Hematopoietic multipotent progenitor cell treated with erythropoietin and hydrocortisone succinate and interleukin-3 and kit ligand, for 4 days (in vitro differentiated cells): Measurements from ENCODE around the gene PDGFD.

Source experiments
- DNase-seq: peaks from one replicate; pipeline ENCODE4 v3.0.0-alpha.2; 2015

PDGFD gene

DNA sequence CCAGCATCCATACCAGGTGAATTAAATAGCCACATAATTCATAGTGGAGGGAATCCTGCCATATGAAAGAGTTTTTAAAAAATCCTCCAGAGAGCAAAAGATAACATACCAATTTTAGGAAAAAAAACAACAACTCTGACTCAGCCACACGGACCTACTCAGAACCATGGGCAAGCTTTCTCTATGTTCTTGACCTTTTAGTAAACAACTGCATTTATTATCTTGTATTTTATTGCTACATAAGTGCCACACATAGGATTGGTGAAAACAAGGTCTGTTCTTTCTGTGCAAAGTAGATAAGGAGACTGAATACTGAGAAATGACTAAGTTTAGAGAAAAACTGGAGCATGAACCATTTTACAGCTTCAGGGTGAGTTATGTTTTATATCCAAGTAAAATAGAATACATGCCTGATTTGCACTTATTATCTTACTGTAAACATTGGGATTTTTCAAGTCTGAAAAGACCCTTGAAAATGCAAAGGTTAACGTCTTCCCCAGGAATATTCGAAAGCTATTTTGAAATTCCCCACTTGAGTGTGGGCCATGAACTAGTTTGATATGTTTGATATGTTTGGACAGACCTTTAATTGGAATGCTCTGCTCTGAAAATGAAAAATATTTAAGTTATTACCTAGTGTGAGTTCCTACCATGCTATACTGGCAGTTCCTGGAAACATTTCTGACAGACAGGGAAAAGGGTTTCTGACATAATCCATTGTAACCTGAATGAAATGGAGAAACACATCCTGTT is 217.0 kb downstream of the PDGFD start:
- DNase-seq: peak; percentile 32

DNA sequence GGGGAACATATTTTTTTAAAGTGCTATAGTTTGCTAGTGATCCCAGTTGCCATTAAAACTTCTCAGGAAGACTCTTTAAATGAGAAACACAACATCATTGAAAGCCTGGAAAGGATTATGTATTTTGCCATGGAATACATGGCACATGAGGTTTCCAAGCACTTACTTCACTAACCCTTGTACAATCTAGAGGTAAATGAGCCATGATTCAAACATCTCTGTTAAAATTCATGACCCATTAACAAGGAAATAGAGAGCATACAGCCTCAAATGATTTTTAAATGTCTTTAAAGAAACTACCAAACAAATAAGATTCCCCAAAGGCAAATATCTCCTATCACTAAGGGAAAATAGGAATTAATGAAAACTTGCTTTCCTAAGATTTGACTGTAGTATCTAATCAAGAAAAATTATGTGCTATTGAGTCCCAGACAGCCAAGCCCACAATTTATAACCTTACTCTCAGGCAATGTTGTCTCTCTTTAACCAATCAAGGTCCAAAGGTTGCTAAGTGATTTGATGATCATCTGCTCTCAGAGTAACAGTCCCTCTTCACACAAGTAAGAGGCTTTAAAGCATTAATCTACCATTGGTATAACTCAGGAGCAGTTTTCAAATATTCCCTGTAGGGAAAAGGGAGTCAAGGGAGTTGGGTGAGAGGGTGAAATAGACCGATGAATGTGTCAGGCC is 219.6 kb downstream of the PDGFD start:
- no peak for DNase-seq

DNA sequence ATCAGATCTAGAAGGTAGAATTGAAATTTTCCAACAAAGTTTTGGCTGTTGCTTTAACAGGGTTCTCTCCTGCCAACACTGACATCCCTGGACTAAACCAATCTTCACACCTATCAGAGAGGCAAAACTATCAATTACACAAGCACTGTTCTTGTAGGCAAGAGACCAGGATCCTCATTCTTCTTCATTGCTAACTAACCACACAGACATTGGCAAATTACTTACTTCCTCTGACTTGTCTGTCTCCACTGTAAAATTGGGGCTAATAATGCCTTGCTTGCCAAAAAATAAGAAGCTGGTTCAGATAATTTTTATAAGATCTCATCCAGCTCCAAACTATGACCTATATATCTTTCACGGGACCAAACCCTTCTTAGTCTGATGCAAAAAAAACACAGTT is 221.3 kb downstream of the PDGFD start:
- peak; percentile 14 for DNase-seq

DNA sequence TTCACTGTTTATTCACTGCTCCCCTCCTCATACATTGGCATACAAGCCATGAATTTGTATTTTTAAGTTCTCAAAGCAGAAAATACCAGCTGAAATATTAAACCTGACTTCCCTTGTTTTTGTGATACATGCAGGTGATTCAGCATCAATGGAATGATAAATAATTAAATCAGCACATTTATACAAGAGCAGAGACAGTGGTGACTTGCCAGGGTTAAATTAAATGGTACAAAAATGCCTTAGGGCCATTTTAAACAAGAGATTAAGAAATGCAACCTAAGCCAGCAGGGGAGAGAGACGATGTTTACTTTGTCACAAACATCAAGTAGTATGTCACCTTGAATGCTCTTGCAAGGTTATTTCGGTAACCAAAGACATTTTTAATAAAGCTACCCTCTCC is 223.4 kb downstream of the PDGFD start:
- DNase-seq: no peak

DNA sequence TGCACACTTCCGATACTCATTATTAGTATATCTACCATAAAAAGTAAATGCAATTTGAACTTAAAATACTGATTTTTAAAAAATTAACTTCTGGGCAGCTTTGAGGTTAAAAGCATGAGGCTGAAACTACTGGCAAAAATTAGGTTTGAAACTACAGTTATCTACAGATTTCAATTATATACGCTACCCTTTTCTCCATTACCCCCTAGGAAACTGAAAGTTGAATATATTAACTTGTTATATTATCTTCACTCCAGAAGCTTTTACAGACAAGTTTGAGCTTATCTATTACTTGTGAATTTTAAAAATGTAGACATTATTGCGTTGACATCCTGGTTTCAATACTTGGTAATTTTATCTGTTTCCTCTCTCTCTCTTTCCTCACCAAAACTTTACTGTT is 224.3 kb downstream of the PDGFD start:
- no peak for DNase-seq

DNA sequence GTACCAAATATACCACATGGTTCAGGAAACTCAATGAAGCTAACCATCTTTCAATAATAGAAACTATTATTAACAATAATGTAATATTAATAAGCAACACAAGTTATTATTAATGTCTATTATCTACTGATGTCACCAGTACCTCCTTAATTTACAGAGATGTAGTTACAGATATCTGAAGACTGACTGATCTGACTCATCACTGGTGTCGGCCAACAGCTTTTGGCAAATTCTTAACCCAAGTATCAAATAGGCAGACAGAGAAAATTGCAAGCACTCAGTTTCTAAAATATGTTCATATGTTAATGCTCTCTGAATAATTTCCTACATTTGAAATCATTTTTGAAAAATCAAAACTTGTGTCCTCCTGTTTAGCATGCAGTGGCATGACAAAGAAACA is 227.9 kb downstream of the PDGFD start:
- DNase-seq: no peak

DNA sequence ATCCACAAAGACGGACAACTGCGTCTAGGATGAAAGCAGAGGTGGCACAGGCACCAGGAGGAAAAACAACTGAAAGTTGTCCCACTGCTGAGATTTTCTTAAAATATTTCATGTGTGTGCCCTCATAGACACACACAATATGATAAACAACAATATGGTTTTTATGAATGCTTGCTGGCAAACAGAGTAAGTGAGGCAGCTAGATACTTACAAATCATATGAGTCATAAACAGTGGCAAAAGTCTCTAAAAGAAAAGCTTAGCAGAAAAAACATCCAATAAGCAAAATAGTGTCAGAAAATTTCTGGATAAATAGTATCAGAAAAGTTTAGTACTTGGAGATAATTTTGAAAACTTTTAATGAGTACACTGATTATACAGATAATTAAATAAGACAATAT is 228.7 kb downstream of the PDGFD start:
- DNase-seq: no peak

DNA sequence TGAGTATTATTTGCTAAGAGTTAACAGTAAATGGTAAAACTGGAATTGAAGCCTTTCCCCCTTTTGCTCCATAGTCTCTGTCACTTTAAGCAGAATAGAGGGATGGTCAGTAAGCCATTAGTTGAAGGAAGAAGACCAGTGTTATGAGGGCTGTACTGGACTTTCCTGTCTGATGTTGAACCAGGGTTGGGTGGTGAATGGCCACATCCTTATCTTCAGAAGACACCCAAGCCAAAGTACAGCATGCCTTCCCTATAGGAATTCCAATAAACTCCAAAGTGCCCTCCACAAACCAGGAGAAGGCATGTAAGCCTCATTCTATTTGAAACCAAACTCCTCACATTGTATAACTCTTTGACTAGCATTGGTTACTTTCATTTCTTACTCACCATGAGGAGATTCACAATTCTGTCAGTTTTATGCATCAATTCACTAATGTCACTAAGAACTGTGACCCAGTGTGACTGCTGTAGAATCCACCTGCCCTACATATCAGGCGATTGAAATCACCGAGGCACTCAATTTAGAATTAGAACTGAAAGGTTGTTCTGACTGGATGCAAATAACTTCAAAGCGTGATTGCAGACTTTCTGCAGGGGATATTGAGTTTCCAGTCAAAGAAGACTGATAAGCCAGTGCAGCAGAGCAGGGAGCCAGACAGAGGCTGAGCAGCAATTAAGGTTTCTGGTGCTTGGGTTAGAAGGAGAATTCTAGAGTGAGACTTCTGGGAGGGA is 234.6 kb downstream of the PDGFD start:
- DNase-seq: no peak

DNA sequence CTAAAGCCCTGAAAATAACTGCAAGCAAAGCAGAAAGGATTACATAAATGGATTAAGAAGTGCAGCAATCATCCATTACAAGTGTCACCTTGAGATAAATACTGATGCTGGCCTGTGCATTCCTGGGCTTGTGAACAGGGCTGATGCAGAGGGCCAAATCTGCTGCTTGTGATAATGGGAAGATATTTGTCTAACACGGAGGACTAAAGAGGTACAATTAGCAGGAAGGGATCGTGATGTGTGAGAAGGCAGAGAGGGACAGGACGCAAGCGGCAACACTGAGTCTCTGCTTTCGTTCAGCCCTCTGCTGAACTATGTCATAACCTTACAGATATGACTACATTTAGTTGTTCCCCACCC is 235.2 kb downstream of the PDGFD start:
- no peak for DNase-seq

DNA sequence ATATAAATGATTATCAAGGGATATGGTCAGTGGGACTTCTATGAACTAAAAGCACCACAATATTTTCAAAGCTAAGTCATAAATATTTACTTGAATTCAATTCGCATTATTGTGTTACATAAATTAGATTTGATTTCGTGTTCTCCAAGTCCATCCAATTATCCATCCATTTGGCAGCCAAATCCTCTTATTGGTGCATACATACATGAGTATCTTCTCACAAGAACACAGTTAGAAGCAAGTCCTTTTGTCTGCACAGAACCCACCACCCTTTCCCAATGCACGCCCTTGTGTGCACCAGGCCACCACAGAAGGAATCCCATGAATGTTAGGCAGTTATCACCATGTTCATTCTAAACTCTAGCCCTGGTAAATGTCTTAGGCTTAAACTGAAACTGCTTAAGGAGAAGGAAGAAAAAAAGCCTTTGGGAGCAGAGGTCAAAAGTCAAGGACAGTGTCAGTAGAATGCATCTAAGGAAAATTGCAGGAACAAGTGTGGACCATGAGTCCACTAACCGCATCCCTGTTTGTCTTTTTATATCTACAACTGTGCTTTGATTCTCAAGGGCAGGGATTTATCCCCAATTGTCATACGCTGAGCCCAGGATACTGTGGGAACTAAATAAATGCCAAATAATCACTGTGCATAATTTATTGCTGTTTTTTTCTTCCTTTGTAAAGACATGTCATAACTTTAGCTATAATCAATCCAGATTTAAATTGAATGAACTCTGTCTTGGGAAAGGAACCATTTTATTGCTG is 235.7 kb downstream of the PDGFD start:
- no peak for DNase-seq

DNA sequence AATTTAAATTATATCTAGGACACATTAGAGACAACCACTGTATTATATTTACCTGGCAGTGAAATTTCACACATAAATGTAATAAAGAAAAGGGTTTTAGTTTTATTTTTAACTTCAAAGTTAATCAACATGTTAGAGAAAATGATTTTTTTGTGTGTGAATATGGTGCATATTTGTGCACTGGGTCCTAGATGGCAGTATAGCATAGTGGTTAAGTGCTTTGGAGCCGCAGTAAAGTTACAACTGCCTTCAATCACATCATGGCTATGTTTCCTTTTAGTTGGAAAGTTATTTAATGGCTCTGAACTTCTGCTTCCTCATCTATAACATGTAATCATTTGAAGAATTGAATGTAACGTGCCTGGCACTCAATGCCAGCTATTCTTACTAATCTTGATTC is 236.4 kb downstream of the PDGFD start:
- peak; percentile 48 for DNase-seq

DNA sequence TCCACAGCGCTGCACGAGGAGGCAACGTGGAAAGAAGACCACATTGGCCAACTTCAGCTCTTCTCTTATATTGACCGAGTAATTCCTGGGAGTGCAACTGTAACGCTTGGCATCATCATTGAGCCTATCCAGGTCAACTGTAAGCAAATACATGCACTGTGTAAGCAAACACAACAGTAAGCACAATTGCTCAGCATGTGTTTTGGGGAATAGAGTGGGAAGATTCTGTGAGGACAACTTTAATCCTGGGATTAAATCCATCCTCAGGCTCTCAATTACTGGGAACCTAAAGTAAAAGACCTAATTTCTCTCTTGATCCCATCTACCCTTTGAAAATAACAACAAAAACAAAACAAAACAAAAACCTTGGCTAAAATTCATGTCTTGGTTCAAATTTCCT is 237.0 kb downstream of the PDGFD start:
- DNase-seq: no peak

DNA sequence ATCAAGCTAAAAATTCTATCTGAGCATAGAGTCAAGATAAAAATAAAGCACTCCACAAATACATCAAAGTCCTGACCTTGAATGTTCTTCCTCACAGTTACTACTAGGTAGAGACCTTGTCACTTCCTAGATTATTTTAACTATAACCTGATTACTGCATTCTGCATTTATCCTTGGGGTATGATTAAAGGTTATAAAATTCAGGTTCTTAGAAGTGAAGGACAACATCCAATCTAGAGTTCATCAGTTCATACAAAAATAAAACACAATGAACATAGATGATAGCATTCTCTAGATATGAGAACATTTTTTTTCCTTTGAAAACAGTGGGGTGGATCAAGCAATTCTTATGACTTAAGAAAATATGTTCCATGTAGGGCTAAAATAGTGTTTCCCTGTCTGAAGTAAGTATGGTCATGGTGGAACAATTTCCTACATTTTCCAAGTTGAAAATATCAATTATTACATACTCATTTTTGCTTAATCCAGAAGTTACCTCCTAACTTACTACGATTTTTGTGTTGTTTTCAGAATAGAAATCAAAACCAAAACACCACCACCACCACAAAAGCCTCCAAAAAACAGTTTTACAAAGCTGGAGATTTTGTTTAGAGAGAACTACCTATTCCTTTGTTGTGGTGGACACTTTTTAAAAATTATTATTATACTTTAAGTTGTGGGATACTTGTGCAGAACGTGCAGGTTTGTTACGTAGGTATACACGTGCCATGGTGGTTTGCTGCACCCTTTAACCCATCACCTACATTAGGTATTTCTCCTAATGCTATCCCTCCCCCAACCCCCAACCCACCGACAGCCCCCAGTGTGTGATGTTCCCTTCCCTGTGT is 239.6 kb downstream of the PDGFD start:
- no peak for DNase-seq

DNA sequence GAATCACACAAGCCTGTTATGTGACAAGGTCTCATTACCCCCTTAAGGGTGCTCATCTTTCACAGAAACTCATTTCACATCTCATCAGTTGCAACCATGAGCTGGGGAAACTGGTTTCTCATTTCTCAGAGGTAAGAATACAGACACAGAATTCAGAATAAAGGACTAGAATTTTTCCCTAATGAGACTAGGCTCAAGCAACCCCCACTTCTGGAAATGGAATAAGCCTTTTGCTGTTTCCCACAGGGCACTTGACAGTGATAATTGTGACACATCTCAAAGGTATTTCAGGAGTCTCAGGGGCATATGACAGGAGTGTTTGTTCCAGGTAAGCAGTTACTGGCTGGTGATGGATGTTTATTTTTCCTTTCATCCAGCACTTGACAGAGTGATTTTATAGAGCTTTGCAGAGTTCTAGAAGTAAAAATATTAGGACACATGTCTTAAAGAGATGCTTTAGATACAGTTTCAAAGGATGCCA is 240.5 kb downstream of the PDGFD start:
- no peak for DNase-seq

DNA sequence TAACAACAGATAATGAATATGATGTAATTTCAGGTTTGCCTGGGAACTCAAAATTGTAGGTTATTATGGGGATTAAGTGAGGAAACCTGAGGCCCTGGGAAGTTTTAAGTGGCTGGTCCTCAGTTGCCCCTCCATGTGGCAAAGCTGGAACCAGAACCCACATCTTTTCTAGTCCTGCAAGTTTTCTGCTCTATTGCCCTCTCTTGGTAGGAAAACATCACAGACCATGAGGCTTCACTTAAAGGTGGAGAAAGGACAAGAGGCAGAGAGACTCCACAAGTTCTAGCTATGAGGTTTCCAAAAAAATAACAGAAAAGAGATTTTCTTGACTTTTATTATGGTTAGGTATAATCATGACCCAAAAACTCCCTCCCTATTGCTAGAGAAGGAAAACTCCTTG is 243.0 kb downstream of the PDGFD start:
- no peak for DNase-seq

DNA sequence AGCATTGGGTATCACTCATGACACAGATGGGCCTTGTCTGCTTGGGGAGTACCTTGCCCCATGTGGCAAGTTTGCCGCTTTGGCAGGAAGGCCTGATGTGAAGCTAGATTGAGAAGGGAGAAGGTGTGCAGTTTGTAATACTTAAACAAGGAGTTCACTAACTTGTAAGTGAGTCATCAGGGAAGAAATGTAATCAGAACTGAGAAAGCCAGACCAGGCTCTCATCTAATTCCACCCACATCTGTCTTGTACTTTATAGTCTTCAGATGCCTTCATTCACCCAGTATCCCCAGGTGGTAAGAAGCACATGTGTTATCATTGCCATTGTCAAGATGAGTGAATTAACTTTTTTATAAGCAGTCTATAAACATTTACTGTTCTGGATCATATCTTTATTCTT is 243.5 kb downstream of the PDGFD start:
- no peak for DNase-seq

DNA sequence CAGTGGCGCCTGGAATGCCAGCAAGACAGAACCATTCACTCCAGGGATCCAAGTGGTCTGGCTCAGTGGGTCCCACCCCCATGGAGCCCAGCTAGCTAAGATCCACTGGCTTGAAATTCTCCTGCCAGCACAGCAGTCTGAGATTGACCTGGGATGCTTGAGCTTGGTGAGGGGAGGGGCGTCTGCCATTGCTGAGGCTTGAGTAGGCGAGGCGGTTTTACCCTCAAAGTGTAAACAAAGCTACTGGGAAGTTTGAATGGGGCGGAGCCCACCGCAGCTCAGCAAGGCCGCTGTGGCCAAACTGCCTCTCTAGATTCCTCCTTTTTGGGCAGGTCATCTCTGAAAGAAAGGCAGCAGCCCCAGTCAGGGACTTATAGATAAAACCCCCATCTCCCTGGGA is 253.2 kb downstream of the PDGFD start:
- DNase-seq: no peak

DNA sequence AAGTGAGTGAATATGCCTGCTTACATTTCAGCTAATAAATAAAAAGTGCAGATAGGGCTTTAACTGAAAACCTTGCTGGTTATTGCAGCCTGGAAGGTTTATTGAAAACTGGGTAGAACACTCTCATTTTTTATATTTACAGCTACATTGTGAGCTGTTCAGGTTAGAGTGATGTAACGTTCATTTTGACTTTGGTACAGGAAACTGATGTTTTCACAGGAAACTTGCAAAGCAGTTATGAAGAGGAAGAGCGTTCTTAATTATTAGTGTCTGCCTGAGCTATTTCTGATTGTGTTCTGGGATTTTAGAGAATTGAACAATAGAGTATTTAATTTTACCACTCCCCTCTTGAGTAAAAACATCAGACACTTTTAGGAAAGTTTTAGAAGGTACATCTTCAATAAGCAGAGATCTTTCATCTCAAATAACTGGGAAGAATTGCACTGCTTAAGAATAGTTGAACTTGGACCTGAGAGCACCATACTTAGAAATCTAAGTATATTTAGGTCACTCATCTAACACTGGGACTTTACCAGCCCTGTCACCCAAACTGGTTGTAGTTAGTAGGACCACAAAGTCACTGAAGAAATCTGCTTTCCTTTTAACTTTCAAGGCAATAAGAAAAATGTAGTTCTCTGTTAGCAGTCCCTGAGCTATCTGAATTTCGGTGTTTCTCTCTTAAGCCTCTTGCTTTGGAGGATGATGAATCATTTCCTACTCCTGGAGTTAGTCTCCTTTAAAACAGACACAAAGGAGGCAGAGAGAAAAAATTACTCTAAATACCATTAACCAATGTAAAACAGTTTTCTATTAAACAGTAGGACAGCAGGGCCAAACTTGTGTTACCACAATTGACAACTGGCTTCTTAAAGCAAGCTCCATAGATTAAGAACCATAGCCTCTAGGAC is 256.1 kb downstream of the PDGFD start:
- DNase-seq: peak; percentile 27

DNA sequence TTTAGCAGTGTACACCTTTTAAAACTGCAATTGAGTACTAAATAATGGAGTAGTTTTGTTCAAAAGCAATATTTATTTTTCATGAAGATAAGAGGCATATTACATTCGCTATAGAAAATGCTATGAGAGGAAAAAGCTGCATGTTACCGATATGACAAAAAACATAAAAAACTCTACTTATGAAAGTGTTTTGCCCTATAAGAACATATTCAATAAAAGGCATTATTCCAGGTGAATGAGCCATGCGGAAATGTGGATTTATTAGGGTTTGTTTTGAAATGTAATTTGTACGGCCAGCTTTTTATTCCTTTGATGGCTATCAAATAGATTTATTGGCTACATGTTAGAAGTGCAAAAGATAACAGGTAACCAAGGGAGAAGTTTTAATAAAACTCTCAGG is 256.8 kb downstream of the PDGFD start:
- no peak for DNase-seq

DNA sequence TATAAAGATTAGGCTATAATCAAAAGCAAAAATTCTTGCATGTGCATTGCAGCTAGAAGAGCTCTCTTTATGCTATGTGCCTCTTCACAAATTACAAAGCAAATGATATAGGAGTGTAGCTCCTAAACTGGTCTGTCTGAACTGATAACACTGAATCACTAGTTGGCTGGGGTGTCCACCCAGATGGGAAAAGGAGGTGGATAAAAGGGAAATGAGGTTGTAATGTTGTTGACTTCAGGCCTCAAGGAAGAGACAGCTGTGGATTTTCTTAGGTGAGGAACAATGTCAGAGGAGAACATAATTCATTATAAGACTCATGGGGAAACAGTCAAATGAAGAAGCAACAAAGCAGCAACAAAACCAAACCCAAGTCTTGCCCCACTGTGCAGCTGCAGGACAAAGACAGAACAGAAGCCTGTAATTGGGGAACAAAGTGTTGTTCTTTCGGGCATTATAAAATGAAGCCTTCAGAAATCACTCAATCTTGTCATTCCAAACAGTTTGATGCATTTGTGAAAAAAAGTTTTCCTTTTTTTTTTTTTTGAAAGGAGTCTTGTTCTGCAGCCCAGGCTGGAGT is 257.6 kb downstream of the PDGFD start:
- DNase-seq: peak; percentile 44

DNA sequence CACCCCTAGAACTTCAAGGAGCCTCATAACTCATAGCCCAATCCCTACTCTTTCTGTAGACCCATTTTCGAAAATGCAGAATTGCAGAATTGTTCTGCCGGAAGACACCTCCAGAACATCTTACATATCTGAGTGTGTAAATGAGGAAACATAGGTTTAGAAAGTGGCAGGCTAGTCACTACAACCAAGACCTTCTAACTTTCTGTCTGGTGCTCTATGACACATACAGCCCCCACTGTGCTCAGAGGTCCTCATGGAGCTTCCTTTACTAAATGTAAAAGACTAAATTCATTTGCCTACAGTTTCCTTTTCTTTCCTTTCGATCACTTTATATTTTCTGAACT is 259.7 kb downstream of the PDGFD start:
- DNase-seq: no peak
